ENCODE measurements around the gene NEMP1.

- TF ChIP-seq EZH2 (IDR thresholded peaks at IDR 0.05; ENCODE audit: borderline replicate concordance, low read length) (no peak), CTCF (conservative IDR thresholded peaks at IDR 0.05 in 1 of 2, IDR thresholded peaks at IDR 0.05 in 1 of 2; ENCODE audit: extremely low read depth in 1 of 2, insufficient read depth in 1 of 2, low read depth in 1 of 2, low read length in 2 of 2) (no peak)
Observed at GRCh38 chr12:57085999-57086492, 7.5 kb upstream of the NEMP1 start.

Measured in mammary epithelial cell (primary cell).